ENCODE measurements around the gene COX6A2.

Gene COX6A2

GRCh38 chr16:31428638-31429247 is 583 bp upstream of the COX6A2 start:
- no peak for DNase-seq (ENCODE audit: low read depth, low spot score)
- TF ChIP-seq, protein P1, sequence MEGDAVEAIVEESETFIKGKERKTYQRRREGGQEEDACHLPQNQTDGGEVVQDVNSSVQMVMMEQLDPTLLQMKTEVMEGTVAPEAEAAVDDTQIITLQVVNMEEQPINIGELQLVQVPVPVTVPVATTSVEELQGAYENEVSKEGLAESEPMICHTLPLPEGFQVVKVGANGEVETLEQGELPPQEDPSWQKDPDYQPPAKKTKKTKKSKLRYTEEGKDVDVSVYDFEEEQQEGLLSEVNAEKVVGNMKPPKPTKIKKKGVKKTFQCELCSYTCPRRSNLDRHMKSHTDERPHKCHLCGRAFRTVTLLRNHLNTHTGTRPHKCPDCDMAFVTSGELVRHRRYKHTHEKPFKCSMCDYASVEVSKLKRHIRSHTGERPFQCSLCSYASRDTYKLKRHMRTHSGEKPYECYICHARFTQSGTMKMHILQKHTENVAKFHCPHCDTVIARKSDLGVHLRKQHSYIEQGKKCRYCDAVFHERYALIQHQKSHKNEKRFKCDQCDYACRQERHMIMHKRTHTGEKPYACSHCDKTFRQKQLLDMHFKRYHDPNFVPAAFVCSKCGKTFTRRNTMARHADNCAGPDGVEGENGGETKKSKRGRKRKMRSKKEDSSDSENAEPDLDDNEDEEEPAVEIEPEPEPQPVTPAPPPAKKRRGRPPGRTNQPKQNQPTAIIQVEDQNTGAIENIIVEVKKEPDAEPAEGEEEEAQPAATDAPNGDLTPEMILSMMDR (IDR thresholded peaks at IDR 0.05; ENCODE audit: low read depth, low read length) = no peak
- no peak overlapping the region for H3K4me3 ChIP-seq (ENCODE audit: low read depth, low read length)
- in situ Hi-C loops (cut with HindIII; ENCODE audit: low sequenced_read_pairs) = no loop called here

DNA sequence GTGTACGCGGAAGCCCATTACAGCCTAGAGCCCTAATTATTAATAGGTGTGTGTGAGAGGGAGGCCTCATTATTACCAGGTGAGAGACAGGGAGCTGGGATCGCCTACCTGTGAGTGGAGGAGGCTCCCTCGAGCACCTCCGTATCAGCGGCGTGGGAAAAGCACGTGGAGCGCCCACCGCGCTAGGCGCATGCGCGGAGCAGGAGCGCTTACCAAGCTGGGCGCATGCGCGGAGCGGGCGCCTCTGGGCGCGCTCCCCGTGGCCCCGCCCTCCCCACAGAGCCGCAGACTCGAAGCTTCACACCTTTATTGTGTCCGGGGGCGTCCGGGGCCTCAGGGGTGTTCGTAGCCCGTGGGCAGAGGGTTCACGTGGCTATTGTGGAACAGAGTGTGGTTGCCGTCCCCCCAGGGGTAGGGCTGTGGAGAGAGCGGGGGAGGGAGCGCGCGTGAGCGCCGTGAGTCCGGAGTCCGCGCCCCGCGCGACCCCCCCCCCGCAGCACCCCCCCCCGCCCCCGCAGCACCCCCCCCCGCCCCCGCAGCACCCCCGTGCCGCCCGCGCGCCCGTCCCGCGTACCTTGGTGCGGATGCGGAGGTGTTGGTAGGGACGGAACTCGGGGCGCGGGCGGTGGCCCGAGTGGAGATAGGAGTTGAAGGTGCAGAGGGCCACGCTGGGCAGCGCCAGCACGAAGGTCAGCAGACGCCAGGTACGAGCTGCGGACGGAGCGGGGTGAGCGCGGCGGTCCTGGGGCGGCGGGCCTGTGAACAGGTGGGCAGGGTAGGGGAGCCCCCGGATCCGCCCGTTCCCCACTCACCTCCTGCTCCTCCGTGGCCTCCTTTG is 500 bp downstream of the COX6A2 start:
- no peak for DNase-seq (ENCODE audit: low read depth, low spot score)
- in situ Hi-C loops (cut with HindIII; ENCODE audit: low sequenced_read_pairs) = no loop called here

GRCh38 chr16:31423801-31424200 is 4.4 kb downstream of the COX6A2 start:
- in situ Hi-C loops (cut with HindIII; ENCODE audit: low sequenced_read_pairs) = no loop called here
- TF ChIP-seq, protein P1 (IDR thresholded peaks at IDR 0.05; ENCODE audit: low read depth, low read length) = no peak
- no peak overlapping the region for H3K4me3 ChIP-seq (ENCODE audit: low read depth, low read length)
- no peak for DNase-seq (ENCODE audit: low read depth, low spot score)

More for the DNA sequence above, 500 bp downstream of the COX6A2 start:
- TF ChIP-seq, protein P1 (IDR thresholded peaks at IDR 0.05; ENCODE audit: low read depth, low read length) = no peak
- no peak overlapping the region for H3K4me3 ChIP-seq (ENCODE audit: low read depth, low read length)

DNA sequence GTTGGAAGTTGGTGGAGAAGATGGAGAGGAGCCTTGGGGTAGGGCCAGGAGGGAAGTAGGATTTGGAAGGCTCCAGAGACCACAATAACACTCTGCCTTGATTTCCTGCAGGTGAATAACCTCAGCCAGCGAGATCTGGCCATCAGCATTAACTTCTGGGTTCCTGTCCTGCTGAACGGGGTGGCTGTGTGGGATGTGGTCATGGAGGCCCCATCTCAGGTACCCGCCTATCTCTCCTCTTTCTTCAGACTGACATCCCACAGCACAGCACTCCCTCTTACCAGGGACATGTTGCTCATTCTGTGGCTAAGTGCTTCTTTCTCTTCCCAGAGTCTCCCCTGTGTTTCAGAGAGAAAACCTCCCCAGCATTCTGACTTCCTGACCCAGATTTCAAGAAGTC is 4.9 kb downstream of the COX6A2 start:
- in situ Hi-C loops (cut with HindIII; ENCODE audit: low sequenced_read_pairs) = no loop called here
- DNase-seq (ENCODE audit: low read depth, low spot score) = no peak
- H3K4me3 ChIP-seq (ENCODE audit: low read depth, low read length) = no peak overlapping the region
- TF ChIP-seq, protein P1 (IDR thresholded peaks at IDR 0.05; ENCODE audit: low read depth, low read length) = no peak

GRCh38 chr16:31421587-31421986 is 6.6 kb downstream of the COX6A2 start:
- TF ChIP-seq, protein P1 (IDR thresholded peaks at IDR 0.05; ENCODE audit: low read depth, low read length) = no peak
- DNase-seq (ENCODE audit: low read depth, low spot score) = no peak
- in situ Hi-C loops (cut with HindIII; ENCODE audit: low sequenced_read_pairs) = no loop called here
- no peak overlapping the region for H3K4me3 ChIP-seq (ENCODE audit: low read depth, low read length)

DNA sequence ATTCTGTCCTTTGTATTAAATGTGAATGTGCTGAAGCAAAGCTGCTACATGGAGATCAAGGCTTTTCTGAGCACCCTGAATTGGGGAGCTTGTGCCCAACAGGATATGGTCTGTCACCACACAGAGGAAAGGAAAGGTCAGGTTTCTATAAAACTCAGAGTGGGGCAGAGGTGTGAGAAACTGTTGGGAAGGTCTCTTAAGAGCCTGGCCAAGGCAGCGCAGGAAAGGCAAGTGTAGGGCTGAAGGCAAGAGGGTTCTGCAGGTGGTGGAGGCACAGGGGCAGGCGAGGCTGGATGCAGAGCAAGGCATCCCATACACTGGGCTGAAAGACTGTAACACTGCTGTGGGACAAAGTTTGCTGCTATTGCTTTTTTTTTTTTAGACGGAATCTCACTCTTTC is 8.1 kb downstream of the COX6A2 start:
- in situ Hi-C loops (cut with HindIII; ENCODE audit: low sequenced_read_pairs) = no loop called here
- TF ChIP-seq, protein P1 (IDR thresholded peaks at IDR 0.05; ENCODE audit: low read depth, low read length) = no peak
- no peak for DNase-seq (ENCODE audit: low read depth, low spot score)
- no peak overlapping the region for H3K4me3 ChIP-seq (ENCODE audit: low read depth, low read length)

All from astrocyte of the spinal cord (primary cell).